Lung microvascular endothelial cell (primary cell): ENCODE results near the gene RBFOX1. TPM values are rescaled to one million over a fixed set of nuclear protein-coding genes. Genes with fewer than 3 reads are reported as not detected.

ENCODE experiments used
- DNase-seq, 2 donors: peaks; one replicate each; pipeline versions ENCODE4 v3.0.0 to v3.0.0-alpha.2; 2010; ENCODE audit warnings: low read depth in 2 of 2
- total RNA-seq: library from RNA; depleted of rRNA; stranded (reverse); fragments of >200 nt; gene quantifications from 2 replicates; pipeline ENCODE4 v1.2.1, GENCODE V29; 2014

The RBFOX1 gene
- total RNA-seq, 1 donor from 2014 or later: not detected

- DNase-seq: no peak
Measured at GRCh38 chr16:7334801-7335560, 2.3 kb downstream of the RBFOX1 start.

- DNase-seq: no peak
Measured at GRCh38 chr16:7335991-7336634, 3.5 kb downstream of the RBFOX1 start.

- DNase-seq: no peak
Measured at GRCh38 chr16:7336742-7337141, 4.1 kb downstream of the RBFOX1 start.

GRCh38 chr16:7338826-7339225 lies 6.2 kb downstream of the RBFOX1 start:
- no peak for DNase-seq

- DNase-seq: no peak
Measured at GRCh38 chr16:7339700-7340099, 7.1 kb downstream of the RBFOX1 start.

GRCh38 chr16:7340938-7341337 lies 8.3 kb downstream of the RBFOX1 start:
- DNase-seq: no peak

- no peak for DNase-seq
Measured at GRCh38 chr16:7342598-7342997, 10.0 kb downstream of the RBFOX1 start.

GRCh38 chr16:7343243-7343642 lies 10.6 kb downstream of the RBFOX1 start:
- no peak for DNase-seq

- DNase-seq: no peak
Measured at GRCh38 chr16:7344830-7345780, 12.5 kb downstream of the RBFOX1 start.

- DNase-seq: no peak
Measured at GRCh38 chr16:7350806-7351205, 18.2 kb downstream of the RBFOX1 start.

GRCh38 chr16:7351610-7352510 lies 19.2 kb downstream of the RBFOX1 start:
- DNase-seq: no peak

- no peak for DNase-seq
Measured at GRCh38 chr16:7355758-7356157, 23.1 kb downstream of the RBFOX1 start.

- DNase-seq: no peak
Measured at GRCh38 chr16:7361416-7362129, 28.9 kb downstream of the RBFOX1 start.

- no peak for DNase-seq
Measured at GRCh38 chr16:7362231-7362630, 29.6 kb downstream of the RBFOX1 start.

GRCh38 chr16:7363422-7364417 lies 31.1 kb downstream of the RBFOX1 start:
- DNase-seq: no peak

- no peak for DNase-seq
Measured at GRCh38 chr16:7366041-7366440, 33.4 kb downstream of the RBFOX1 start.

- DNase-seq: no peak
Measured at GRCh38 chr16:7366993-7367880, 34.6 kb downstream of the RBFOX1 start.

- DNase-seq: no peak
Measured at GRCh38 chr16:7369204-7369603, 36.6 kb downstream of the RBFOX1 start.
